A673 (cell line): ENCODE results near the gene CLPSL1. TPM values are rescaled to one million over a fixed set of nuclear protein-coding genes. Genes with fewer than 3 reads are reported as not detected.

ENCODE experiments used
- BruUV-seq: library from RNA; stranded (reverse); fragments of 400-500 nt; replicated peaks from 2 replicates; lab custom pipeline; 2021; lab: Mats Ljungman, UMichigan
- CTCF ChIA-PET: fragments of 300-600 bp; sonication (Branson Sonifier 250); formaldehyde crosslinking; loops from one replicate; lab custom pipeline; 2022; ENCODE audit warnings: antibody characterized with exemption; lab: Charles Lee
- POLR2A ChIA-PET: fragments of 300-600 bp; sonication (Branson Sonifier 250); formaldehyde crosslinking; loops from one replicate; lab custom pipeline; 2022; ENCODE audit warnings: antibody characterized with exemption; ENCODE audit not compliant: low non-redundant PET; lab: Charles Lee
- DNase-seq: peaks from one replicate; pipeline ENCODE4 v3.0.0-alpha.2; 2015; ENCODE audit warnings: low spot score
- H3K27ac ChIP-seq: fragments of 200-600 bp; sonication (generic); 2 replicates; pipeline ENCODE4 v1.5.1; 2016; ENCODE audit warnings: mixed run types, low read depth, mild to moderate bottlenecking, mixed read lengths, antibody characterized with exemption, low read length; ENCODE audit not compliant: poor library complexity, severe bottlenecking
- H3K27me3 ChIP-seq: fragments of 200-600 bp; sonication (generic); replicated peaks from 2 replicates; pipeline ENCODE4 v1.6.1; 2017; ENCODE audit warnings: mixed run types, low read depth, mild to moderate bottlenecking, mixed read lengths, antibody characterized with exemption, low read length; ENCODE audit not compliant: insufficient read depth, poor library complexity
- H3K36me3 ChIP-seq: fragments of 200-600 bp; sonication (generic); 2 replicates; pipeline ENCODE4 v1.6.1; 2016; ENCODE audit warnings: mixed run types, mild to moderate bottlenecking, mixed read lengths, antibody characterized with exemption, low read length; ENCODE audit not compliant: insufficient read depth, poor library complexity, severe bottlenecking
- H3K4me1 ChIP-seq: fragments of 200-600 bp; sonication (generic); 2 replicates; pipeline ENCODE4 v1.6.1; 2017; ENCODE audit warnings: mixed run types, mild to moderate bottlenecking, mixed read lengths, antibody characterized with exemption, low read length; ENCODE audit not compliant: insufficient read depth, poor library complexity, severe bottlenecking
- H3K4me3 ChIP-seq: fragments of 200-600 bp; sonication (generic); 2 replicates; pipeline ENCODE4 v1.5.1; 2016; ENCODE audit warnings: low read depth, mixed run types, mild to moderate bottlenecking, mixed read lengths, low read length; ENCODE audit not compliant: poor library complexity, severe bottlenecking
- H3K9me3 ChIP-seq: fragments of 200-600 bp; sonication (generic); 2 replicates; pipeline ENCODE4 v1.6.1; 2016; ENCODE audit warnings: mixed run types, low read depth, mild to moderate bottlenecking, mixed read lengths, antibody characterized with exemption, low read length; ENCODE audit not compliant: poor library complexity, severe bottlenecking
- CTCF ChIP-seq: fragments of 300-800, 200-600 bp; sonication (generic); conservative IDR thresholded peaks from 2 replicates; pipeline ENCODE4 v1.5.1; 2017; ENCODE audit warnings: low read depth, mild to moderate bottlenecking, antibody characterized with exemption, low read length, moderate library complexity, mixed read lengths
- EZH2 ChIP-seq: fragments of 200-600 bp; sonication (generic); IDR thresholded peaks from 2 replicates; pipeline ENCODE4 v1.6.1; 2017; ENCODE audit warnings: borderline replicate concordance, low read depth, mild to moderate bottlenecking, mixed read lengths, antibody characterized with exemption, low read length; ENCODE audit not compliant: poor library complexity, severe bottlenecking
- intact Hi-C: fragments of 100-400 bp; cut with micrococcal nuclease; formaldehyde crosslinking; loops from one replicate; pipeline ENCODE4 v1.10.0; 2022; ENCODE audit not compliant: unreplicated experiment
- total RNA-seq: library from RNA; stranded (reverse); gene quantifications from 2 replicates; pipeline ENCODE4 v1.2.3, GENCODE V29; 2021

CLPSL1 gene
- total RNA-seq, 1 experiment from 2014 or later = not detected

DNA sequence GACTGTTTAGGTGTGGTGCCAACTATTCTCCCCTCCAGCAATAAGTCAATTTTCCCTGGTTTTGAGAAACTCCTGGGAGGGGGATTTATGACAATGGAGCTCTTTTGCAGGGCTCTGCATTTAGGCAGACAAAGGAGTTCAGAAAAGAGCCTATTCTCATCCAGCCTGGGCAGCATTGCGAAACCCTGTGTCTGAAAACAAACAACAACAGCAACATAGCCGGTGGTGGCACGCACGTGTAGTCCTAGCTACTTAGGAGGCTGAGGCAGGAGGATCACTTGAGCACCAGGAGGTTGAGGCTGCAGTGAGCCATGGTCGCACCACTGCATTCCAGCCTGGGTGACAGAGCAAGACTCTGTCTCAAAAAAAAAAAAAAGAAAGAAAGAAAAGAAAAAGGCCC is 9.9 kb downstream of the CLPSL1 start:
- Histone ChIP-seq H3K36me3 (no peaks in the 10 kb centered on the region), H3K27ac (no peak overlapping the region), H3K9me3 (no peaks in the 10 kb centered on the region), H3K27me3 (peaks cover 35% of the 10 kb centered on the region), H3K4me1 (no peaks in the 10 kb centered on the region), H3K4me3 (no peak overlapping the region)
- intact Hi-C loops = no loop called here
- TF ChIP-seq CTCF = no peak
- TF ChIP-seq EZH2 = no peak
- CTCF ChIA-PET = interaction anchor here (0.6 kb wide), 1 partner anchor 166 kb away, joined by 4 read pairs; no protein-coding TSS in a partner anchor
- POLR2A ChIA-PET = no interaction called here
- DNase-seq = no peak
- BruUV-seq = no TSS peak

DNA sequence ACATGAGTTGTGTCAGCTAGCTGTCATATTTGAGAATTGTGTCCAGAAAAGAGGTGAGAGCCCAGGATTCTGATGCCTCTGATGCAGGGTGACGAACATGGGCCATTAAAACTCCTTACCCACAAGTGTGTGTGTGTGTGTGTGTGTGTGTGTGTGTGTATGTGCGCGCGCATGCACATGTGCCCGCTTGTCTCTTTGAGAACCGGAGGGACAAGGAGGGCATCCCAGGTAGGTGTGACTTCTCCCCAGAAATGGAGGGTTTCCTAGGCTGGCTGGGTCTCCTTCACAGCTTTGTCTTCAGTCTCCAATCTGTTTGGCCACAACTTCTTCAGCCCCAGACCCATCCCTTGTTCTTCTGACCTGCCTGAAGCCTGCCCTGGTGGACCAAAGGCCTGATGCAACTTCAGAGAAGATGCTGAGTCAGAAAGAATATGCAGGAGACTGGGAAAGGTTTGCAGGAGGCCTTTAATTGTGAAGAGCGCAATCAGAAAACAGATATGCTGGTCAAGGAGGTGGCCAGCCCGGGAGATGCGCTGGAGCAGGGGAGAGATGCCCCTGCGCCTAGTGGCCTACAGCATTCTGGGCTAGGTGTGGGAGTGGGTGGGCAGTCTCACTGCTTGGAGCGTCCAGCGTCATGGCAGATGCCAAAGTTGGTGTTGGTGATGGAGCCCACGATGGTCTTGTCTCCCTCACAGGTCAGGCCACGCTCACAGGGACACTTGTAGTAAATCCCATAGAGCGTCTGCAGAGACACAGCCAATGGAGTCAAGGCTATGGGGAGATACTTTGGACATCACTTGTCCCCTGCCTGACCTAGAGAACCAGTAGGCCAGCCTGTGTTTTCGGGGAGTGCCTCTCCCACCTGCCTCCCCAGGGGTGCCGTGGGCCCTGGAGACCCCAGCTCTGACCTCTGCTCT is 14.0 kb downstream of the CLPSL1 start:
- BruUV-seq = no TSS peak
- no peak for TF ChIP-seq EZH2
- TF ChIP-seq CTCF = no peak
- POLR2A ChIA-PET = interaction anchor here (0.6 kb wide), 1 partner anchor 379 kb away, joined by 3 read pairs; no protein-coding TSS in a partner anchor
- CTCF ChIA-PET = no interaction called here
- no peaks in the 10 kb centered on the region for H3K9me3 ChIP-seq
- H3K27ac ChIP-seq = no peak overlapping the region
- no peaks in the 10 kb centered on the region for H3K4me1 ChIP-seq
- intact Hi-C loops = no loop called here
- H3K27me3 ChIP-seq = no peaks in the 10 kb centered on the region
- no peaks in the 10 kb centered on the region for H3K36me3 ChIP-seq
- DNase-seq = no peak
- H3K4me3 ChIP-seq = no peak overlapping the region

DNA sequence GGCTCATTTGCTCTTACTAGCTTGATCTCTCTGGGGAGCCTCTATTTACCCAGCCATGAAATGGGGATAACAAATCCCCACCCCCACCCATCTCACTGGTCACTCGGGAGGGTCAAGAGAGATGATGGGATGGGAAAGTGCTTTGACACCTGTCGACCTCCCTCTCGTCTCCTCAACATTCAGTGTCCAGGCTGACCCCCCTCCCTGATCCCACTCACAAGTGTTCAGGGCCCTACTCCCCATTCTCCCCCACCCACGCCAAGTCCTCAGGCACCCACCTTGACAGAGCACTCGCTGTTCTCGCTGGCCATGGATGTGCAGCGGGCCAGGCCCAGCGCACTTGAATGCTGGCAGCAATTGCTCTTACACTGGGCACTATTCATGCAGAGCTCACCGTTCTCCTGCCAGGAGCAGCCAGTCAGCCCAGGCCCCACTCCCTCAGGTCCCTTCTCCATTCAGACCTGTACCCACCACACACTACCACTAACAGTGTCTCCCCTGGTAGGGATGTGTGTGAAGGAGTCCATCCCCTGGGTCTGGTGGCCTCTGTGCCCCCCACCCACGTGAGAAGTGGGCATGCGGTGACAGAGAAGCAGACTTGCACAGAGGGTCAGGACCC is 14.7 kb downstream of the CLPSL1 start:
- POLR2A ChIA-PET = no interaction called here
- TF ChIP-seq CTCF (no peak), EZH2 (no peak)
- Histone ChIP-seq H3K27me3 (no peaks in the 10 kb centered on the region), H3K27ac (no peak overlapping the region), H3K36me3 (no peaks in the 10 kb centered on the region), H3K9me3 (no peaks in the 10 kb centered on the region), H3K4me1 (no peaks in the 10 kb centered on the region), H3K4me3 (no peak overlapping the region)
- intact Hi-C loops = no loop called here
- no TSS peak for BruUV-seq
- CTCF ChIA-PET = no interaction called here
- no peak for DNase-seq
